Ureter (tissue), 1 donor: Measurements from ENCODE around the gene ATP6AP1. TPM values are rescaled to one million over a fixed set of nuclear protein-coding genes. Genes with fewer than 3 reads are reported as not detected.

Experiments used
- DNase-seq: peaks from one replicate; pipeline ENCODE4 v3.0.0-alpha.2; 2020; ENCODE audit warnings: low spot score
- total RNA-seq: library from RNA; stranded (reverse); gene quantifications from one replicate; pipeline ENCODE4 v1.2.4, GENCODE V29; 2023
- donor health status: DM: yes; HTN: yes; CAD: no.

ATP6AP1 gene
- total RNA-seq, 1 donor from 2014 or later, result 120 TPM

- no peak for DNase-seq
These were observed 20.0 kb downstream of the ATP6AP1 start for GRCh38 chrX:154448484-154448883.

GRCh38 chrX:154449618-154450017 is 21.1 kb downstream of the ATP6AP1 start:
- DNase-seq, result no peak

GRCh38 chrX:154450312-154450711 is 21.8 kb downstream of the ATP6AP1 start:
- no peak for DNase-seq

- no peak for DNase-seq
These were observed 24.3 kb downstream of the ATP6AP1 start for GRCh38 chrX:154452823-154453222.

GRCh38 chrX:154457491-154458115 is 29.1 kb downstream of the ATP6AP1 start:
- no peak for DNase-seq

GRCh38 chrX:154458116-154458953 is 29.9 kb downstream of the ATP6AP1 start, which contains the start of gene PLXNA3:
TSS of gene PLXNA3 (plus strand) at chrX:154458281. CDS start at chrX:154460184, 1,903 bp downstream.
- no peak for DNase-seq

- DNase-seq, result no peak
These were observed 30.7 kb downstream of the ATP6AP1 start for GRCh38 chrX:154458954-154459778.

- DNase-seq, result no peak
These were observed 31.4 kb downstream of the ATP6AP1 start for GRCh38 chrX:154459832-154460231.

- DNase-seq, result no peak
These were observed 31.8 kb downstream of the ATP6AP1 start for GRCh38 chrX:154460326-154460725.

- DNase-seq, result no peak
These were observed 33.9 kb downstream of the ATP6AP1 start for GRCh38 chrX:154462396-154462795.

- no peak for DNase-seq
These were observed 35.2 kb downstream of the ATP6AP1 start for GRCh38 chrX:154463611-154464220.

GRCh38 chrX:154464806-154465365 is 36.4 kb downstream of the ATP6AP1 start:
- no peak for DNase-seq

GRCh38 chrX:154465601-154466000 is 37.1 kb downstream of the ATP6AP1 start:
- DNase-seq, result no peak

- DNase-seq, result no peak
These were observed 37.6 kb downstream of the ATP6AP1 start for GRCh38 chrX:154466036-154466435.

GRCh38 chrX:154466907-154467306 is 38.4 kb downstream of the ATP6AP1 start:
- no peak for DNase-seq

- no peak for DNase-seq
These were observed 39.1 kb downstream of the ATP6AP1 start for GRCh38 chrX:154467556-154467955.

- no peak for DNase-seq
These were observed 39.7 kb downstream of the ATP6AP1 start for GRCh38 chrX:154468217-154468616.

GRCh38 chrX:154469114-154469513 is 40.6 kb downstream of the ATP6AP1 start:
- no peak for DNase-seq

- DNase-seq, result no peak
These were observed 41.4 kb downstream of the ATP6AP1 start for GRCh38 chrX:154469880-154470279.

GRCh38 chrX:154470434-154470833 is 42.0 kb downstream of the ATP6AP1 start:
- no peak for DNase-seq

- no peak for DNase-seq
These were observed 42.6 kb downstream of the ATP6AP1 start for GRCh38 chrX:154470914-154471568.
